Stimulated activated effector memory CD8-positive, alpha-beta T cell treated with anti-CD3 and anti-CD28 coated beads, Interleukin-12 subunit alpha, Interleukin-12 subunit beta, amount 100 ng/mL, for 72 hours (primary cell): Measurements from ENCODE around the gene RAB31.
A peak's percentile ranks its signal among the peaks of the same experiment; 100 is the strongest.
"Not testable (repeated sequence)": the region's sequence is repeated elsewhere in the genome, so short reads cannot be mapped to it uniquely, and the experiment has no call there.

ENCODE experiments used
- ATAC-seq: fragments of 150-1000 bp; cut with Tn5 transposase; 2 replicates; pipeline ENCODE4 v1.10.0; 2021
- DNase-seq, 2 donors: peaks; one replicate each; pipeline ENCODE4 v3.0.0; 2021 to 2022; ENCODE audit warnings: low spot score in 2 of 2
- H3K27ac Mint-ChIP-seq: one replicate; pipeline ENCODE4 v1.8.0; 2022; ENCODE audit warnings: mild to moderate bottlenecking, mixed read lengths
- H3K36me3 Mint-ChIP-seq: one replicate; pipeline ENCODE4 v1.8.0; 2022; ENCODE audit warnings: mild to moderate bottlenecking, mixed read lengths
- H3K4me1 Mint-ChIP-seq: one replicate; pipeline ENCODE4 v1.8.0; 2022; ENCODE audit warnings: mixed read lengths
- H3K4me3 Mint-ChIP-seq: one replicate; pipeline ENCODE4 v1.8.0; 2022; ENCODE audit warnings: mild to moderate bottlenecking, mixed read lengths
- H3K9me3 Mint-ChIP-seq: one replicate; pipeline ENCODE4 v1.8.0; 2022; ENCODE audit warnings: mixed read lengths

RAB31 gene

GRCh38 chr18:9878095-9878494 is 170.0 kb downstream of the RAB31 start:
- H3K9me3 Mint-ChIP-seq = no peaks in the 10 kb centered on the region
- no peak for ATAC-seq
- H3K36me3 Mint-ChIP-seq = no peaks in the 10 kb centered on the region
- no peak overlapping the region for H3K4me3 Mint-ChIP-seq
- peaks cover 14% of the 10 kb centered on the region for H3K4me1 Mint-ChIP-seq
- no peak overlapping the region for H3K27ac Mint-ChIP-seq
- no peak for DNase-seq

GRCh38 chr18:9878783-9879242 is 170.7 kb downstream of the RAB31 start:
- no peaks in the 10 kb centered on the region for H3K36me3 Mint-ChIP-seq
- peaks cover 14% of the 10 kb centered on the region for H3K4me1 Mint-ChIP-seq
- H3K4me3 Mint-ChIP-seq = no peak overlapping the region
- DNase-seq (no peak), ATAC-seq (no peak)
- H3K9me3 Mint-ChIP-seq = no peaks in the 10 kb centered on the region
- no peak overlapping the region for H3K27ac Mint-ChIP-seq

- no peak overlapping the region for H3K4me3 Mint-ChIP-seq
- no peaks in the 10 kb centered on the region for H3K9me3 Mint-ChIP-seq
- no peaks in the 10 kb centered on the region for H3K36me3 Mint-ChIP-seq
- H3K27ac Mint-ChIP-seq = no peak overlapping the region
- DNase-seq = no peak
- no peak for ATAC-seq
- peaks cover 4% of the 10 kb centered on the region for H3K4me1 Mint-ChIP-seq
Observed at GRCh38 chr18:9884090-9884489, 176.0 kb downstream of the RAB31 start.

- ATAC-seq = no peak
- Mint-ChIP-seq H3K36me3 (no peaks in the 10 kb centered on the region), H3K4me3 (no peak overlapping the region)
Observed at GRCh38 chr18:9884532-9885140, 176.5 kb downstream of the RAB31 start.

GRCh38 chr18:9885170-9886004 is 177.3 kb downstream of the RAB31 start, which contains the start of gene TXNDC2:
Gene TXNDC2, plus strand, starts transcription at chr18:9885973. Its CDS starts 708 bp downstream, at chr18:9886681.
- H3K4me1 Mint-ChIP-seq = peaks cover 4% of the 10 kb centered on the region
- no peak within 1 kb of the TSS for H3K4me3 Mint-ChIP-seq
- H3K36me3 Mint-ChIP-seq = no peaks in the 10 kb centered on the region
- H3K9me3 Mint-ChIP-seq = no peaks in the 10 kb centered on the region
- H3K27ac Mint-ChIP-seq = no peak within 1 kb of the TSS
- DNase-seq (no peak), ATAC-seq (peak; percentile 84)

More at GRCh38 chr18:9884532-9885140, 176.5 kb downstream of the RAB31 start:
- no peak for DNase-seq
- Mint-ChIP-seq H3K9me3 (no peaks in the 10 kb centered on the region), H3K4me1 (peaks cover 4% of the 10 kb centered on the region), H3K27ac (no peak overlapping the region)

- Mint-ChIP-seq H3K9me3 (no peaks in the 10 kb centered on the region), H3K4me1 (peaks cover 4% of the 10 kb centered on the region), H3K4me3 (no peak overlapping the region), H3K27ac (no peak overlapping the region), H3K36me3 (no peaks in the 10 kb centered on the region)
- no peak for ATAC-seq
- DNase-seq = no peak
Observed at GRCh38 chr18:9886005-9886348, 177.9 kb downstream of the RAB31 start.

- H3K9me3 Mint-ChIP-seq = no peaks in the 10 kb centered on the region
- no peak for DNase-seq
- no peak for ATAC-seq
- H3K4me3 Mint-ChIP-seq = no peak overlapping the region
- H3K27ac Mint-ChIP-seq = no peak overlapping the region
- no peaks in the 10 kb centered on the region for H3K36me3 Mint-ChIP-seq
- H3K4me1 Mint-ChIP-seq = peaks cover 4% of the 10 kb centered on the region
Observed at GRCh38 chr18:9887992-9888391, 179.9 kb downstream of the RAB31 start.

GRCh38 chr18:9890196-9890595 is 182.1 kb downstream of the RAB31 start:
- Mint-ChIP-seq H3K4me1 (peaks cover 4% of the 10 kb centered on the region), H3K36me3 (no peaks in the 10 kb centered on the region), H3K27ac (no peak overlapping the region), H3K4me3 (no peak overlapping the region), H3K9me3 (no peaks in the 10 kb centered on the region)
- ATAC-seq (no peak), DNase-seq (no peak)

GRCh38 chr18:9890957-9891356 is 182.9 kb downstream of the RAB31 start:
- DNase-seq = no peak
- Mint-ChIP-seq H3K27ac (no peak overlapping the region), H3K36me3 (no peaks in the 10 kb centered on the region), H3K4me1 (peaks cover 1% of the 10 kb centered on the region), H3K9me3 (no peaks in the 10 kb centered on the region), H3K4me3 (no peak overlapping the region)
- ATAC-seq = no peak

- H3K9me3 Mint-ChIP-seq, H3K36me3 Mint-ChIP-seq, H3K4me3 Mint-ChIP-seq, H3K4me1 Mint-ChIP-seq, H3K27ac Mint-ChIP-seq, DNase-seq, ATAC-seq: not testable (repeated sequence)
Observed at GRCh38 chr18:9891515-9891914, 183.4 kb downstream of the RAB31 start.

GRCh38 chr18:9894454-9895068 is 186.5 kb downstream of the RAB31 start:
- H3K36me3 Mint-ChIP-seq = no peaks in the 10 kb centered on the region
- DNase-seq (no peak), ATAC-seq (no peak)
- H3K4me3 Mint-ChIP-seq = no peak overlapping the region
- no peaks in the 10 kb centered on the region for H3K4me1 Mint-ChIP-seq
- no peaks in the 10 kb centered on the region for H3K9me3 Mint-ChIP-seq
- no peak overlapping the region for H3K27ac Mint-ChIP-seq

- Mint-ChIP-seq H3K4me1 (no peaks in the 10 kb centered on the region), H3K9me3 (no peaks in the 10 kb centered on the region), H3K4me3 (no peak overlapping the region), H3K27ac (no peak overlapping the region), H3K36me3 (no peaks in the 10 kb centered on the region)
- DNase-seq (no peak), ATAC-seq (no peak)
Observed at GRCh38 chr18:9897129-9897528, 189.0 kb downstream of the RAB31 start.

GRCh38 chr18:9897787-9898291 is 189.7 kb downstream of the RAB31 start:
- not testable (repeated sequence) for ATAC-seq, H3K9me3 Mint-ChIP-seq, DNase-seq, H3K4me3 Mint-ChIP-seq, H3K27ac Mint-ChIP-seq, H3K4me1 Mint-ChIP-seq, H3K36me3 Mint-ChIP-seq

- no peaks in the 10 kb centered on the region for H3K9me3 Mint-ChIP-seq
- DNase-seq (no peak), ATAC-seq (peak; percentile 71)
- H3K36me3 Mint-ChIP-seq = no peaks in the 10 kb centered on the region
- H3K27ac Mint-ChIP-seq = no peak overlapping the region
- no peak overlapping the region for H3K4me3 Mint-ChIP-seq
- no peaks in the 10 kb centered on the region for H3K4me1 Mint-ChIP-seq
Observed at GRCh38 chr18:9898792-9899549, 190.9 kb downstream of the RAB31 start.

GRCh38 chr18:9899550-9899930 is 191.4 kb downstream of the RAB31 start:
- not testable (repeated sequence) for ATAC-seq, H3K9me3 Mint-ChIP-seq, H3K4me1 Mint-ChIP-seq, H3K4me3 Mint-ChIP-seq, DNase-seq, H3K36me3 Mint-ChIP-seq, H3K27ac Mint-ChIP-seq
